A673 (cell line): ENCODE measurements around the gene ART4. TPM values are rescaled to one million over a fixed set of nuclear protein-coding genes. Genes with fewer than 3 reads are reported as not detected.
A peak's percentile ranks its signal among the peaks of the same experiment; 100 is the strongest.

Experiments
- Bru-seq: library from RNA; stranded (reverse); fragments of 400-500 nt; gene quantifications from one replicate; lab custom pipeline; 2021; lab: Mats Ljungman, UMichigan
- BruChase-seq, 2 experiments: library from RNA; stranded (reverse); fragments of 400-500 nt; gene quantifications; one replicate each; lab custom pipeline; 2021; lab: Mats Ljungman, UMichigan
- BruUV-seq: library from RNA; stranded (reverse); fragments of 400-500 nt; replicated peaks from 2 replicates; lab custom pipeline; 2021; lab: Mats Ljungman, UMichigan
- CTCF ChIA-PET: fragments of 300-600 bp; sonication (Branson Sonifier 250); formaldehyde crosslinking; loops from one replicate; lab custom pipeline; 2022; ENCODE audit warnings: antibody characterized with exemption; lab: Charles Lee
- POLR2A ChIA-PET: fragments of 300-600 bp; sonication (Branson Sonifier 250); formaldehyde crosslinking; loops from one replicate; lab custom pipeline; 2022; ENCODE audit warnings: antibody characterized with exemption; ENCODE audit not compliant: low non-redundant PET; lab: Charles Lee
- DNase-seq: peaks from one replicate; pipeline ENCODE4 v3.0.0-alpha.2; 2015; ENCODE audit warnings: low spot score
- H3K27ac ChIP-seq: fragments of 200-600 bp; sonication (generic); 2 replicates; pipeline ENCODE4 v1.5.1; 2016; ENCODE audit warnings: mixed run types, low read depth, mild to moderate bottlenecking, mixed read lengths, antibody characterized with exemption, low read length; ENCODE audit not compliant: poor library complexity, severe bottlenecking
- H3K27me3 ChIP-seq: fragments of 200-600 bp; sonication (generic); replicated peaks from 2 replicates; pipeline ENCODE4 v1.6.1; 2017; ENCODE audit warnings: mixed run types, low read depth, mild to moderate bottlenecking, mixed read lengths, antibody characterized with exemption, low read length; ENCODE audit not compliant: insufficient read depth, poor library complexity
- H3K36me3 ChIP-seq: fragments of 200-600 bp; sonication (generic); 2 replicates; pipeline ENCODE4 v1.6.1; 2016; ENCODE audit warnings: mixed run types, mild to moderate bottlenecking, mixed read lengths, antibody characterized with exemption, low read length; ENCODE audit not compliant: insufficient read depth, poor library complexity, severe bottlenecking
- H3K4me1 ChIP-seq: fragments of 200-600 bp; sonication (generic); 2 replicates; pipeline ENCODE4 v1.6.1; 2017; ENCODE audit warnings: mixed run types, mild to moderate bottlenecking, mixed read lengths, antibody characterized with exemption, low read length; ENCODE audit not compliant: insufficient read depth, poor library complexity, severe bottlenecking
- H3K4me3 ChIP-seq: fragments of 200-600 bp; sonication (generic); 2 replicates; pipeline ENCODE4 v1.5.1; 2016; ENCODE audit warnings: low read depth, mixed run types, mild to moderate bottlenecking, mixed read lengths, low read length; ENCODE audit not compliant: poor library complexity, severe bottlenecking
- H3K9me3 ChIP-seq: fragments of 200-600 bp; sonication (generic); 2 replicates; pipeline ENCODE4 v1.6.1; 2016; ENCODE audit warnings: mixed run types, low read depth, mild to moderate bottlenecking, mixed read lengths, antibody characterized with exemption, low read length; ENCODE audit not compliant: poor library complexity, severe bottlenecking
- CTCF ChIP-seq: fragments of 300-800, 200-600 bp; sonication (generic); conservative IDR thresholded peaks from 2 replicates; pipeline ENCODE4 v1.5.1; 2017; ENCODE audit warnings: low read depth, mild to moderate bottlenecking, antibody characterized with exemption, low read length, moderate library complexity, mixed read lengths
- EZH2 ChIP-seq: fragments of 200-600 bp; sonication (generic); IDR thresholded peaks from 2 replicates; pipeline ENCODE4 v1.6.1; 2017; ENCODE audit warnings: borderline replicate concordance, low read depth, mild to moderate bottlenecking, mixed read lengths, antibody characterized with exemption, low read length; ENCODE audit not compliant: poor library complexity, severe bottlenecking
- intact Hi-C: fragments of 100-400 bp; cut with micrococcal nuclease; formaldehyde crosslinking; loops from one replicate; pipeline ENCODE4 v1.10.0; 2022; ENCODE audit not compliant: unreplicated experiment
- long read RNA-seq: library from polyadenylated mRNA; stranded (forward); transcript quantifications from one replicate; pipeline ENCODE4 v2.0.0, GENCODE V29; 2022
- total RNA-seq: library from RNA; stranded (reverse); gene quantifications from 2 replicates; pipeline ENCODE4 v1.2.3, GENCODE V29; 2021

Gene ART4
- total RNA-seq, result not detected in 2 replicates
- not detected for Bru-seq, nascent RNA
- BruChase-seq, experiment 1, labeled RNA remaining after a 2-hour chase, result not detected
- BruChase-seq, experiment 2, labeled RNA remaining after a 6-hour chase, result not detected
- long read RNA-seq, result 0 reads

DNA sequence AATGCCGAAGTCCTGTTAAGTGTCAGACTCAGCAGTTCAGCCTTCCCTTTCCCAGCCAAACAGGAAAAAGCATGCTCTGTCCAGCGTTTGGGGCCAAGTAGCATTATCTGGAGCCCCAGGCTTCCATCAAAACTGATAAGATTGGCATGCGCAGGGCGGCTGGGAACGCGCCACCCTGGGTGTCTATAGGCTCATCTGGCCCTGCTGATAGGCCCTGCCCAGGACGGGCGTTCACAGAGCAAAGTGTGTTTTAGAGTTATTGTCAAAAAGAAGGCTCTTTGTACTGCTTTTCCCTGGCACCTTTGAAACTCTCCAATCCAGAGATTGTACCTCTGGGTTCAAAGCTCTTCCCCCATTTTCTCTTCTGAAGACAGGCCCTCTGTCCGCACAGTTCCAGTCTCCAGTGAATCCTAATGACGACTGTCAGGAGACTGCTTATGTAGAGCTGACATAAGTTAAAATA, at the start of gene ART4:
Gene ART4, minus strand, starts transcription at position 102 of the 463 bp plus-strand sequence. CDS start 413 bp downstream, outside the sequence.
- no peaks in the 10 kb centered on the region for H3K4me1 ChIP-seq
- no peak within 1 kb of the TSS for H3K27ac ChIP-seq
- no peaks in the 10 kb centered on the region for H3K9me3 ChIP-seq
- no peak for TF ChIP-seq EZH2
- no peak for TF ChIP-seq CTCF
- H3K36me3 ChIP-seq, result no peaks in the 10 kb centered on the region
- ChIA-PET CTCF (interaction anchor here (2.3 kb wide), 1 partner anchor 152 kb away, joined by 13 read pairs; no protein-coding TSS in a partner anchor), POLR2A (no interaction called here)
- H3K4me3 ChIP-seq, result no peak within 1 kb of the TSS
- intact Hi-C loops, result loop anchor here (5.0 to 10.0 kb wide), 2 partner anchors 311 to 684 kb away; no protein-coding TSS in a partner anchor
- no peaks in the 10 kb centered on the region for H3K27me3 ChIP-seq
- BruUV-seq, result no TSS peak
- DNase-seq, result no peak

DNA sequence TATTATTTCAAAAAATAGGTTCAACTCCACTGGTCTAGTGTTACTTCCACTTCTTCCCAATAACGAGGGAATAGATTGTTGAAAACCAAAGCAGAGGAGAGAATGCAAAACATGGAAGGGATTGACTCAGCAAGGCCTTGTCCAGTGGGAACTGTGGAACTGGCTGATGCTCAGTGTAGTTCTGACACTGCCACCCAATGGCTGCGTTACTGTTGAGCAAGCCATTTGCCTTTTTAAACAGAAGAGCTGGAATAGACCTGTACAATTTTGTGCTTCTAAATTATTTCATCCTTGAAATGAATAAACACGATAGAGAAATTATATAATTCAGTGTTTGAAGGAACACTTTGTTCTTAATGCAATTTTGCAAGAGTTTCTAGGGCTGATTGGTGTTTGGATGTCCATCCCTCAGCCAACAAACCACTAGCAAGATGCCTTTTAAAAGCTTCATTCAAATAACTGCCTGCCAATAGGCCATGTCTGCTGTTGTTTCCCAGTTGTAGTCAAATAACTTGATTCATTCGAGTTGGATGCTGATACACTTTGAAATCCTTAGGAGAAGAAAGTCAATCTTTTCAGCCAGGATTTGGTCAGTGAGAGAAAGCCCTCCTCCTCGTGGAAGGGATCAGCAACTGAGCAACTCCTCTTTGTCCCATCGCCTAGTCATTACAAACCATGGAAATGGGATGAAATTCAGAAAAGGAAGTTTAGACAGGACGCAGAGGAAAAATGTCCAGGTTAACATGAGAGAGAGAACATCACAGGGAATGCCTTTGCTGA, 49.6 kb upstream of the ART4 start:
- intact Hi-C loops, result no loop called here
- DNase-seq, result peak; percentile 53
- Histone ChIP-seq H3K27ac (peak overlapping the region; percentile 81), H3K4me1 (peaks cover 41% of the 10 kb centered on the region), H3K27me3 (no peaks in the 10 kb centered on the region), H3K36me3 (no peaks in the 10 kb centered on the region), H3K9me3 (no peaks in the 10 kb centered on the region), H3K4me3 (no peak overlapping the region)
- BruUV-seq, result no TSS peak
- ChIA-PET CTCF (interaction anchor here (1.3 kb wide), 1 partner anchor 103 kb away, joined by 3 read pairs; no protein-coding TSS in a partner anchor), POLR2A (no interaction called here)
- TF ChIP-seq EZH2, result no peak
- peak; percentile 50 for TF ChIP-seq CTCF

DNA sequence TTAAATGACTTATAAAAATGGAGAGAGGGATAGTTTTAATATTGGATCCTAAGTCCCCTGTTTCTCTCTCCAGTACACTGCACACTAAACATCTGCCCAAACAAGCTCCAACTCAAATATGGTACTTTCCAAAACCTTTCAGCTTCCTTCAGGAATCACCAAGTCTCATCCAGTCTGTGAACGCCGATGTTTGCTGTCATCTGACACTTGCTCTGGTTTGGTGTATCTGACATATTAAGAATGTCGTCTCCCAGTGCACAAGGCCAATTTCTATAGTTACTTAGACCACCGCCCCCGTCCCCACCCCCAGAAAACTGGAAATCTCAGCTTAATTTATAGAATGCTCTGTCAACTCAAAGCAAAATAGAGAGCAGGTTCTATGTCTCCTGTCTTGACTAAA, 47.4 kb upstream of the ART4 start:
- CTCF ChIA-PET, result no interaction called here
- POLR2A ChIA-PET, result no interaction called here
- no peak for DNase-seq
- H3K27ac ChIP-seq, result no peak overlapping the region
- H3K4me1 ChIP-seq, result peaks cover 25% of the 10 kb centered on the region
- TF ChIP-seq CTCF (no peak), EZH2 (no peak)
- H3K27me3 ChIP-seq, result no peaks in the 10 kb centered on the region
- no peaks in the 10 kb centered on the region for H3K9me3 ChIP-seq
- intact Hi-C loops, result no loop called here
- no TSS peak for BruUV-seq
- H3K4me3 ChIP-seq, result no peak overlapping the region
- no peaks in the 10 kb centered on the region for H3K36me3 ChIP-seq
